Common myeloid progenitor, CD34-positive (primary cell): Measurements from ENCODE around the gene YWHAQ.

Source experiments
- CTCF ChIA-PET: fragments of 350-600 bp; sonication (Branson Sonifier 250); formaldehyde crosslinking; loops from one replicate; lab custom pipeline; 2021; ENCODE audit warnings: antibody characterized with exemption; lab: Charles Lee
- POLR2A ChIA-PET: fragments of 350-600 bp; sonication (Branson Sonifier 250); formaldehyde crosslinking; loops from one replicate; lab custom pipeline; 2021; ENCODE audit warnings: antibody characterized with exemption; lab: Charles Lee
- DNase-seq, 3 donors: peaks; one replicate each; pipeline versions ENCODE4 v3.0.0 to v3.0.0-alpha.2; 2013
- H3K27ac ChIP-seq, 2 experiments: 1 replicate in 1 of 2; 2 replicates in 1 of 2; pipeline ENCODE4 v1.7.0; 2013; ENCODE audit warnings: inconsistent platforms in 2 of 2, low read length in 2 of 2, mild to moderate bottlenecking in 2 of 2, low read depth in 1 of 2, moderate library complexity in 1 of 2; ENCODE audit not compliant: severe bottlenecking in 2 of 2, insufficient read depth in 1 of 2, poor library complexity in 1 of 2
- H3K27me3 ChIP-seq, 5 experiments: replicated peaks in 2 of 5; 1 replicate in 3 of 5; 2 replicates in 2 of 5; pipeline versions ENCODE4 v1.6.1 to v1.7.0; 2013; ENCODE audit warnings: low read length in 4 of 5, mild to moderate bottlenecking in 2 of 5, moderate library complexity in 2 of 5, inconsistent platforms in 1 of 5; ENCODE audit not compliant: insufficient read depth in 5 of 5, control insufficient read depth in 4 of 5
- H3K36me3 ChIP-seq, 4 experiments: 1 replicate in 2 of 4; 2 replicates in 2 of 4; pipeline versions ENCODE4 v1.6.1 to v1.7.0; 2013; ENCODE audit warnings: low read length in 3 of 4, control low read depth in 1 of 4, mild to moderate bottlenecking in 1 of 4; ENCODE audit not compliant: control insufficient read depth in 4 of 4, insufficient read depth in 4 of 4
- H3K4me1 ChIP-seq, 4 experiments: 1 replicate in 3 of 4; 2 replicates in 1 of 4; pipeline versions ENCODE4 v1.6.1 to v1.7.1; 2013; ENCODE audit warnings: low read length in 3 of 4, mild to moderate bottlenecking in 3 of 4, control low read depth in 1 of 4, inconsistent platforms in 1 of 4, moderate library complexity in 1 of 4; ENCODE audit not compliant: control insufficient read depth in 4 of 4, insufficient read depth in 4 of 4; ENCODE audit errors: control extremely low read depth in 1 of 4
- H3K4me3 ChIP-seq, 7 experiments: 1 replicate in 4 of 7; 2 replicates in 3 of 7; pipeline versions ENCODE4 v1.5.1 to v1.7.0; 2013; ENCODE audit warnings: mild to moderate bottlenecking in 7 of 7, low read length in 6 of 7, moderate library complexity in 6 of 7, inconsistent platforms in 2 of 7, low read depth in 2 of 7, control low read depth in 1 of 7; ENCODE audit not compliant: insufficient read depth in 4 of 7, control insufficient read depth in 1 of 7; ENCODE audit errors: extremely low read depth in 1 of 7
- H3K9me3 ChIP-seq, 5 experiments: 1 replicate in 4 of 5; 2 replicates in 1 of 5; pipeline versions ENCODE4 v1.6.1 to v1.7.1; 2013; ENCODE audit warnings: low read length in 4 of 5, mild to moderate bottlenecking in 2 of 5, inconsistent platforms in 1 of 5, low read depth in 1 of 5, moderate library complexity in 1 of 5; ENCODE audit not compliant: control insufficient read depth in 4 of 5, insufficient read depth in 2 of 5; ENCODE audit errors: control extremely low read depth in 1 of 5
- WGBS: methylation state at CpG from one replicate; pipeline ENCODE4 v1.1.5; 2013; ENCODE audit not compliant: insufficient coverage; 5-methylcytosine and 5-hydroxymethylcytosine counted together

YWHAQ gene

DNA sequence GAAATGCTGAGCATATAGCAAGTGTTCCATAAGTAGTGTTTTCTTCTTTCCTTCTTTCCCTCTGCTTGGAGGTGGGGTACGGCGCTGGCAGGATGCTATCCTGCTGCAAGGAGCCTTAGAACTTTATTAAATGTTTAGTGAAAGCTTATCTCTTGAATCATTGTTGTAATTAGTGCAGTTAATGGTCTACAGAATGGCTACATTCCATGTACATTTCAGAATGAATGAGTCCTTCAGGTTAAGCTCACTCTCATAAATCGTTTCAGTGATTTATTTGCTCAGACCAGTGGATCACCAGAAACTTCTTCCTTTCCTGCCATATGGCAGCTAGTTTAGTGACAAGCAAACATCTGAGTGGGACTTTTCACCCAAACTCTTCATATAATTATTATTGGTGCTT is 3.3 kb upstream of the YWHAQ start:
- Histone ChIP-seq H3K9me3 (no peaks in the 10 kb centered on the region), H3K4me1 (peaks cover 8 to 15% (median 10%) of the 10 kb centered on the region in 4 experiments), H3K27me3 (no peaks in the 10 kb centered on the region), H3K36me3 (peaks cover 0 to 6% (median 2%) of the 10 kb centered on the region in 4 experiments), H3K4me3 (no peak overlapping the region), H3K27ac (no peak overlapping the region)
- DNase-seq = no peak
- POLR2A ChIA-PET = interaction anchor here (0.6 to 0.7 kb wide), 2 partner anchors 29 to 256 kb away, joined by 3 to 10 read pairs; no protein-coding TSS in a partner anchor
- CTCF ChIA-PET = interaction anchor here (1.2 to 1.7 kb wide), 3 partner anchors 10 to 39 kb away, joined by 3 to 5 read pairs (median 4); no protein-coding TSS in a partner anchor
- WGBS = 89% methylated on average over 1 of the region's 3 CpGs

DNA sequence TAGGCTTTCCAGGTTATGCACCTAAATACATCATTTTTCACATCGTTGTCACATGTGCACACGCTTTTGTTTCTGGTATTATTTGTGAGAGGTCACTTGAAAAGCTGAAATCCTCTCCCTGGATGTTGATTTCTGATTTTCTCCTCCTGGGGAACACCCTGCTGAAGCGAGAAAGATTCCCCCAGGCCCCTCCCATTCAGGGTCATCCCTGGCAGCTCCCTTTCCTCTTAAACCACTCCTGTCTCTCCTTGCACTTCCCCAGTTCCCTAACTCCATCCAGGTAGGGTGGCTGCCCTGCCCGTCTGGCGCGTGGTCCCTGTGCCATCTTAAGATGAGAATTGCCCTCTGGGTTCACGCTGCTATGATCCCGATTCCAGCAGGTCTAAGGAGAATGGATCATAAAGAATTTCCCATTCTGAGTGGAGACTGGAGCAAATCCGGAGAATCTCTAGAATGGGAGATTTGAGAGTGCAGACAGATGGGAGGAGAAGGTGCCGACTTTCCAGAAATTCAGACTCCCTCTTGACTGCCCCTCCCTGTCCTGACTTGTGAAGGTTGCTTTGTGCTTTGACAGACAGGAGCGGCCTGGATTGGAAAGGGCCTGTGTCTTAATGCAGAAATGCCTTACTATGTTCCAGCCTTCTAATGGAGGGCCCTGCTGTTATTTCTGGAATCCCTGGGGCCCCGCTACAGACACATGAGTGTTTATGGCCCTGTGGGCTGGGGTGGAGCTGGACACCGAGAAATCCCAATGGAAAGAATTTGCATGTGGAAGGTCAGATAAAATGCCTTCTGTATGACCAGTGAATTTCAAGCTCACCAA is 1.3 kb upstream of the YWHAQ start:
- DNase-seq = no peak
- Histone ChIP-seq H3K36me3 (peaks cover 3 to 25% (median 7%) of the 10 kb centered on the region in 4 experiments), H3K27me3 (no peaks in the 10 kb centered on the region), H3K27ac (no peak overlapping the region), H3K4me3 (no peak overlapping the region), H3K4me1 (peaks cover 14 to 34% (median 26%) of the 10 kb centered on the region in 4 experiments), H3K9me3 (no peaks in the 10 kb centered on the region)
- ChIA-PET CTCF (interaction anchor here (1.3 to 1.7 kb wide), 2 partner anchors 8 to 45 kb away, joined by 4 to 5 read pairs; no protein-coding TSS in a partner anchor), POLR2A (no interaction called here)
- WGBS = 96% methylated on average over 9 of the region's 13 CpGs

DNA sequence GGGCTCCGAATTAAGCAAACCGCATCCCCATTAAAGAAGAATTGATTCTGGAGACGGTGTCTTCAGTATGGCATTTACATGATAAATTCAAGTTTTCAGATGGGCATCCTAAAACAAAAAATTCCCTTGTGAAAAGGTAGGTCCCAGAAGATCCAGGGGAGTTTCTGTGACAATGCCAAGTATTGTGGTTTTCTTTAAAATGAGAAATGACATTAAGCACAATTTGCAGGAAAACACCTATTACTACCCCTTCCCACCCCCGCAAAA is 689 bp upstream of the YWHAQ start:
- H3K4me3 ChIP-seq = peak overlapping the region; percentile 46 to 98 (median 96)
- no peak for DNase-seq
- no peak overlapping the region for H3K27ac ChIP-seq
- no peaks in the 10 kb centered on the region for H3K9me3 ChIP-seq
- H3K36me3 ChIP-seq = peaks cover 5 to 31% (median 11%) of the 10 kb centered on the region in 4 experiments
- WGBS = 33% methylated on average over 3 of the region's 4 CpGs
- peaks cover 14 to 36% (median 26%) of the 10 kb centered on the region in 4 experiments for H3K4me1 ChIP-seq
- POLR2A ChIA-PET = interaction anchor here (0.6 to 1.7 kb wide), 4 partner anchors 11 to 76 kb away, joined by 3 to 15 read pairs (median 8); partner anchors contain the start of gene ADAM17
- CTCF ChIA-PET = interaction anchor here (0.6 kb wide), 1 partner anchor 145 kb away, joined by 3 read pairs; no protein-coding TSS in a partner anchor
- H3K27me3 ChIP-seq = no peaks in the 10 kb centered on the region

DNA sequence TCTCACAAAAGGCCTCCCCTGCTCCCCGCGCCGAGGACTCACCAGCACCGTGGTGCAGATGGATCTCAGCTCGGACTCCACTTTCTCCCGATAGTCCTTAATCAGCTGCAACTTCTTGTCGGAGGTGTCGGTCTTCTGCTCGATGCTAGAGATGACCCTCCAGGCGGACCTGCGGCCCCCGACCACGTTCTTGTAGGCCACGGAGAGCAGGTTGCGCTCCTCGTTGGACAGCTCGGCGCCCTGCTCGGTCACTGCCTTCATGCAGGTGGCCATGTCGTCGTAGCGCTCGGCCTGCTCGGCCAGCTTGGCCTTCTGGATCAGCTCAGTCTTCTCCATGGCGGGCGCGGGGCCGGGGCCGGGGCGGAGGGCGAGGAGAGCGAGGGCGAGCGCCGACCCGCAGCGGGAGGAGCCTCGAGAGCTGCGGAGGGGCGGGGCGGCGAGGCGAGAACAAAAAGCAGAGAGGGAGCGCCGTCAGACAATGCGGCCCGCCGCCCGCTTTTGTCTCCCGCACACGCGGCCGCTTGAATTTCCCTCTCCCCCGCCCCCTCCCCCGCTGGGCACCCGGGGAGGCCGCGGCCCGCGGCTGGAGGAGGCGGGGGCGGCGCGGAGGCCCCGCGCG is 571 bp downstream of the YWHAQ start:
- POLR2A ChIA-PET = interaction anchor here (0.5 to 1.7 kb wide), 9 partner anchors 12 to 716 kb away, joined by 3 to 15 read pairs (median 3); partner anchors contain the start of gene ADAM17
- H3K4me3 ChIP-seq = peak overlapping the region; percentile 89 to 98 (median 96)
- peaks cover 7 to 36% (median 15%) of the 10 kb centered on the region in 4 experiments for H3K36me3 ChIP-seq
- peak overlapping the region; percentile 87 to 89 for H3K27ac ChIP-seq
- H3K4me1 ChIP-seq = peaks cover 14 to 36% (median 26%) of the 10 kb centered on the region in 4 experiments
- DNase-seq = peak; percentile 68 to 85 (median 82)
- WGBS = under 1% methylated on average over 47 of the region's 67 CpGs
- H3K27me3 ChIP-seq = no peaks in the 10 kb centered on the region
- CTCF ChIA-PET = interaction anchor here (0.8 to 2.2 kb wide), 6 partner anchors 11 to 87 kb away, joined by 3 to 7 read pairs (median 4); no protein-coding TSS in a partner anchor
- H3K9me3 ChIP-seq = no peaks in the 10 kb centered on the region

DNA sequence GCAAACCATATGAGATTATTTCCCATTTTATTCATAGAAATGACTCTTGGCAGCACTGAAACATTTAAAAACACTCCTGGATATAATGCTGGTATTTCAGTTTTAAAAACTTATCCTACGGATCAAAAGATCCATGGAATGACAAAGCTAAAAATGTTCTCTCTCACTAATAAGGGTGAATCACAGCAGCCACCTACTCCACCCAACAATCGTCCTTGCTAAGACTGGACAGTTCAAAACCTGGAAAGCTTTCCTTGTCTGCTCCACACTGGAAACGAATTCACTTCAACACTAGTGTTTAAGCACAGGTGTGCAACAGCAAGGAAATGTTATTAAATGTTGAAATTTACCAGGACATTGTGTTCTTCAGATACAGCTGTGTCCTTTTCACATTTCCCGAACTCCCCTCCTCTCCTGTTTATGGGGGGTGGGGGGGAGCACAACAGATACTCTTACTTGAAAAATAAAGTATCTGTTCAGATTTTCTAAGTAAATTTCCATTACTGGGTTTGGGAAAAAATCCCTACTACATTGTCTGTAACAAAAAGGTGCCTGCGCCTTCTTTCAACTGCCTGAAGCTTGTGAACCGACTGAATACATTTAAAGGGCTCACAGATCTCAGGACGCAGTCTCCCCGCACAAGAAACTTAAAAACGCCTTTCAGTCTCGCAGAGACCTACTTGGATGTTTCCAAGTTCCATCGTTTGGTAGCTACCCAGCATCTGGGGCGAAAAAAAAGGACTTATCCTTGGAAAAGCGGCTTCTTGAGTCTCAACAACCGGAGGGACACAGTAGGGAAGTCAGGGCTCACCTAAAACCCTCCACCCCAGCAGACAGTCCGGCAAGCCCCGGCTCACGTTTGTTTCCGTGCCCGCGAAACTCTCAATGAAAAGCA is 1.3 kb downstream of the YWHAQ start:
- POLR2A ChIA-PET = interaction anchor here (0.5 to 1.7 kb wide), 5 partner anchors 11 to 74 kb away, joined by 3 to 15 read pairs (median 3); partner anchors contain the start of gene ADAM17
- WGBS = 12% methylated on average over 15 of the region's 20 CpGs
- CTCF ChIA-PET = interaction anchor here (0.8 to 2.2 kb wide), 5 partner anchors 10 to 82 kb away, joined by 3 to 7 read pairs (median 4); no protein-coding TSS in a partner anchor
- Histone ChIP-seq H3K36me3 (peaks cover 7 to 36% (median 16%) of the 10 kb centered on the region in 4 experiments), H3K4me1 (peaks cover 14 to 36% (median 26%) of the 10 kb centered on the region in 4 experiments), H3K9me3 (no peaks in the 10 kb centered on the region), H3K27me3 (no peaks in the 10 kb centered on the region), H3K27ac (peak overlapping the region; percentile 87 to 89), H3K4me3 (peak overlapping the region; percentile 89 to 98 (median 96))
- DNase-seq = peak in 1 of 3 donors; percentile 22

DNA sequence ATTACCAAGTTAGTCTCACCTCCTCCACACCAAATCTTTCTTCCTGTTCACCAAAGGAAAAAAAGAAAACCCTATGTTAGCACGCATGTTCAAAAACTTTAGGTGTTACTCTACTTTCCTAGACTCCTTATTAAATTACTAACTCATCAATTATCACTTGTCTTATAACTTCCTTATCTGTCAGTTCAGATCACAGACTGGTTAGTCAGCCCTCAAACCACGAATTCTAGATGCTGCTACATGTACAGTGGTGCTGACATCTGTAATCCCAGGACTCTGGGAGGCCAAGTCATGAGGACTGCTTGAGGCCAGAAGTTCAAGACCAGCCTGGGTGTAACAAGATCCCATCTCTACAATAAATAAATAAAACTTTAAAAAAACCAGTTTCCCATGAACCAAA is 3.5 kb downstream of the YWHAQ start:
- H3K27me3 ChIP-seq = no peaks in the 10 kb centered on the region
- no peaks in the 10 kb centered on the region for H3K9me3 ChIP-seq
- peak overlapping the region in 1 of 7 experiments; percentile 9 for H3K4me3 ChIP-seq
- no peak overlapping the region for H3K27ac ChIP-seq
- WGBS = 33% methylated on average over 1 of the region's 2 CpGs
- ChIA-PET CTCF (no interaction called here), POLR2A (no interaction called here)
- H3K4me1 ChIP-seq = peaks cover 14 to 36% (median 26%) of the 10 kb centered on the region in 4 experiments
- H3K36me3 ChIP-seq = peaks cover 8 to 44% (median 22%) of the 10 kb centered on the region in 4 experiments
- peak; percentile 45 to 75 (median 67) for DNase-seq
